Central memory CD8-positive, alpha-beta T cell (primary cell): ENCODE data around the gene LIX1L.
A peak's percentile ranks its signal among the peaks of the same experiment; 100 is the strongest.

Experiments
- ATAC-seq: fragments of 150-1000 bp; cut with Tn5 transposase; replicated peaks from 2 replicates; pipeline ENCODE4 v1.10.0; 2022; ENCODE audit warnings: mild to moderate bottlenecking, moderate FRiP score, moderate number of reproducible peaks; ENCODE audit not compliant: poor library complexity, severe bottlenecking; ENCODE audit errors: extremely low read depth
- DNase-seq, 2 donors: peaks; one replicate each; pipeline ENCODE4 v3.0.0; 2021; ENCODE audit warnings: low spot score in 2 of 2
- H3K27ac Mint-ChIP-seq: one replicate; pipeline ENCODE4 v1.8.0; 2022; ENCODE audit warnings: low read depth, mild to moderate bottlenecking, moderate library complexity, mixed read lengths
- H3K27me3 Mint-ChIP-seq: one replicate; pipeline ENCODE4 v1.8.0; 2022; ENCODE audit warnings: mixed read lengths
- H3K36me3 Mint-ChIP-seq: one replicate; pipeline ENCODE4 v1.8.0; 2022; ENCODE audit warnings: mild to moderate bottlenecking, moderate library complexity, mixed read lengths; ENCODE audit not compliant: insufficient read depth
- H3K4me1 Mint-ChIP-seq: one replicate; pipeline ENCODE4 v1.8.0; 2022; ENCODE audit warnings: mixed read lengths
- H3K4me3 Mint-ChIP-seq: one replicate; pipeline ENCODE4 v1.8.0; 2022; ENCODE audit warnings: mild to moderate bottlenecking, moderate library complexity, mixed read lengths
- H3K9me3 Mint-ChIP-seq: one replicate; pipeline ENCODE4 v1.8.0; 2022; ENCODE audit warnings: mixed read lengths

Gene LIX1L

GRCh38 chr1:145992958-145993617 lies 35.3 kb upstream of the LIX1L start:
- peaks cover 56% of the 10 kb centered on the region for H3K36me3 Mint-ChIP-seq
- DNase-seq: no peak
- H3K4me3 Mint-ChIP-seq: peak overlapping the region; percentile 94
- peak overlapping the region; percentile 59 for H3K27ac Mint-ChIP-seq
- no peak for ATAC-seq
- H3K9me3 Mint-ChIP-seq: no peaks in the 10 kb centered on the region
- H3K27me3 Mint-ChIP-seq: no peaks in the 10 kb centered on the region
- peaks cover 68% of the 10 kb centered on the region for H3K4me1 Mint-ChIP-seq

- Mint-ChIP-seq H3K4me1 (peaks cover 68% of the 10 kb centered on the region), H3K36me3 (peaks cover 55% of the 10 kb centered on the region), H3K9me3 (no peaks in the 10 kb centered on the region), H3K4me3 (peak overlapping the region; percentile 94), H3K27me3 (no peaks in the 10 kb centered on the region), H3K27ac (peak overlapping the region; percentile 59)
- DNase-seq (no peak), ATAC-seq (no peak)
These were observed 34.7 kb upstream of the LIX1L start for GRCh38 chr1:145992502-145992936.

GRCh38 chr1:145991735-145992412 lies 34.1 kb upstream of the LIX1L start:
- Mint-ChIP-seq H3K9me3 (no peaks in the 10 kb centered on the region), H3K4me1 (peaks cover 62% of the 10 kb centered on the region), H3K27me3 (no peaks in the 10 kb centered on the region), H3K4me3 (peak overlapping the region; percentile 94), H3K27ac (peak overlapping the region; percentile 59), H3K36me3 (peaks cover 52% of the 10 kb centered on the region)
- ATAC-seq (no peak), DNase-seq (no peak)

DNA sequence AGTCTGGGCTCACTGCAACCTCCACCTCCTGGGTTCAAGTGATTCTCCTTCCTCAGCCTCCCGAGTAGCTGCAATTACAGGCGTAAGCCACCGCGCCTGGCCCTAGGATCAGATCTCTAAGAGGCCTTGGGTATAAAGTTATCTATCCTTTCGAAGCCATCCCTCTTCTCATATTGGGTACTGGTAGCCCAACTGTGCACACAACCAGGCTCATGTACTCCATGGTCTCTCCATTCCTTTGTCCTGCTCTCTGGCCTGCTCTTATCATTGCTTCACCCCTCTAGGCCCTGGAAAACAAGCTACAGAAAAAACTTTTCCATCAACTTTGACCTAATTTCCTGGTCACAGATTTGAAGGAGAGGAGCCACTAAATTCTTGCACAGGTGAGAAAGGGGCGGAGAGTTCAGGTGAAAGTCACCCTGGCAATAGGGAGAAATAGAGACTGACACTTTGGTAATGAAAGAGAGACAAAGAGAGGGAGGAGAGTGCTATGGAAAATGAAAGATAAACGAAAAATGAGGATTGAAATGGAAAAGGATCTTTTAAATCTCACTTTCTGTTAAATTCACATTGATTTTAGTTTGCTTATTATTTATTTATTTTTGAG lies 32.5 kb upstream of the LIX1L start:
- H3K27ac Mint-ChIP-seq: no peak overlapping the region
- no peaks in the 10 kb centered on the region for H3K27me3 Mint-ChIP-seq
- DNase-seq: no peak
- no peak for ATAC-seq
- H3K36me3 Mint-ChIP-seq: peaks cover 40% of the 10 kb centered on the region
- no peaks in the 10 kb centered on the region for H3K9me3 Mint-ChIP-seq
- H3K4me1 Mint-ChIP-seq: peaks cover 66% of the 10 kb centered on the region
- H3K4me3 Mint-ChIP-seq: no peak overlapping the region

DNA sequence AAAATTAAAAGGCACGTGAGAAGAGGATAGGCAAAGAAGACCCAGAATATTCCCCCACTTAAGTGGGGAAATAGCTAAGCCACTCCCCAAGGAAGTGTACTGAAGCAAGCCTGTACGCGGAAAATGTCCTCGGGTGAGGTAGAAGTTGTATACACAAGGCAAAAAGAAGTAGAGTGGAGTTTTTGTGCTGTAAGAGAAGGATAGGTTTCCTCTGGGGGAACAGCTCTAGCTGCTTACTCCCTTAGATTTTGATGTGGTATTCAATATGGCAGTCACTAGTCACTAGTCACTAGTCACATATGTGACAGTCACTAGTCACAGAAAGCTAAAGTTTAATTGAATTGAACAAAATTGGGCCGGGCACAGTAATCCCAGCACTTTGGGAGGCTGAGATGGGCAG lies 31.0 kb upstream of the LIX1L start:
- H3K27ac Mint-ChIP-seq: no peak overlapping the region
- no peaks in the 10 kb centered on the region for H3K27me3 Mint-ChIP-seq
- no peak for DNase-seq
- H3K4me1 Mint-ChIP-seq: peaks cover 72% of the 10 kb centered on the region
- ATAC-seq: peak; percentile 16
- H3K36me3 Mint-ChIP-seq: peaks cover 27% of the 10 kb centered on the region
- no peak overlapping the region for H3K4me3 Mint-ChIP-seq
- no peaks in the 10 kb centered on the region for H3K9me3 Mint-ChIP-seq

DNA sequence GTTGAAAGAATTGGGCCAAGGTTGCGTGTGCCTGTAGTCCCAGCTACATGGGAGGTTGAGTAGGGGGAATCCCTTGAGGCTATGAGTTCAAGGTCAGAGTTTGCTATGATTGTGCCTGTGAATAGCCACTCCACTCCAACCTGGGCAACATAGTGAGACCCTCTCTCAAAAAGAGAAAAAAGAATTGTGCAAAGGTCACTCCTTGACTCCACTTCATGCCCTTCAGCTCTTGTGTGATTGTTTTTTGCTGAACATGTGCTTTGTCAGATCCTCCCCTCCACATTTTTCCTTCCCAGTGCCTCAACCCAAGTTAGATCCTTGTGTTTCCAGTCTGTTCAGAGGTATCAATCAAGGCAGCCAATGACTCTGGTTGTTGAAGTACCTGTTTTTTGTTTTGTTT lies 30.1 kb upstream of the LIX1L start:
- no peak for ATAC-seq
- no peak for DNase-seq
- Mint-ChIP-seq H3K27me3 (no peaks in the 10 kb centered on the region), H3K4me1 (peaks cover 72% of the 10 kb centered on the region), H3K9me3 (no peaks in the 10 kb centered on the region), H3K4me3 (no peak overlapping the region), H3K36me3 (peaks cover 20% of the 10 kb centered on the region), H3K27ac (no peak overlapping the region)

GRCh38 chr1:145986551-145986950 lies 28.7 kb upstream of the LIX1L start:
- H3K9me3 Mint-ChIP-seq: no peaks in the 10 kb centered on the region
- H3K4me3 Mint-ChIP-seq: no peak overlapping the region
- ATAC-seq (no peak), DNase-seq (no peak)
- H3K27ac Mint-ChIP-seq: peak overlapping the region; percentile 85
- H3K27me3 Mint-ChIP-seq: no peaks in the 10 kb centered on the region
- H3K4me1 Mint-ChIP-seq: peaks cover 72% of the 10 kb centered on the region
- peaks cover 7% of the 10 kb centered on the region for H3K36me3 Mint-ChIP-seq

GRCh38 chr1:145985502-145986439 lies 28.0 kb upstream of the LIX1L start:
- ATAC-seq (no peak), DNase-seq (no peak)
- peaks cover 6% of the 10 kb centered on the region for H3K36me3 Mint-ChIP-seq
- H3K9me3 Mint-ChIP-seq: no peaks in the 10 kb centered on the region
- peak overlapping the region; percentile 49 for H3K4me3 Mint-ChIP-seq
- H3K4me1 Mint-ChIP-seq: peaks cover 73% of the 10 kb centered on the region
- H3K27ac Mint-ChIP-seq: peak overlapping the region; percentile 85
- H3K27me3 Mint-ChIP-seq: no peaks in the 10 kb centered on the region

- Mint-ChIP-seq H3K27me3 (no peaks in the 10 kb centered on the region), H3K4me1 (peaks cover 67% of the 10 kb centered on the region)
These were observed 27.3 kb upstream of the LIX1L start for GRCh38 chr1:145985129-145985501.

GRCh38 chr1:145983960-145984830 lies 26.4 kb upstream of the LIX1L start:
- peak overlapping the region; percentile 85 for H3K27ac Mint-ChIP-seq
- H3K27me3 Mint-ChIP-seq: no peaks in the 10 kb centered on the region
- H3K36me3 Mint-ChIP-seq: peaks cover 4% of the 10 kb centered on the region
- DNase-seq (peak in 1 of 2 donors; percentile 30), ATAC-seq (peak; percentile 49)
- H3K9me3 Mint-ChIP-seq: no peaks in the 10 kb centered on the region
- H3K4me1 Mint-ChIP-seq: peaks cover 65% of the 10 kb centered on the region
- peak overlapping the region; percentile 49 for H3K4me3 Mint-ChIP-seq

More at GRCh38 chr1:145985129-145985501, 27.3 kb upstream of the LIX1L start:
- peaks cover 4% of the 10 kb centered on the region for H3K36me3 Mint-ChIP-seq
- DNase-seq: no peak
- no peaks in the 10 kb centered on the region for H3K9me3 Mint-ChIP-seq
- H3K4me3 Mint-ChIP-seq: peak overlapping the region; percentile 49
- H3K27ac Mint-ChIP-seq: peak overlapping the region; percentile 85
- no peak for ATAC-seq

GRCh38 chr1:145983206-145983675 lies 25.4 kb upstream of the LIX1L start:
- Mint-ChIP-seq H3K27me3 (no peaks in the 10 kb centered on the region), H3K27ac (peak overlapping the region; percentile 85), H3K36me3 (peaks cover 5% of the 10 kb centered on the region), H3K4me1 (peaks cover 58% of the 10 kb centered on the region), H3K4me3 (no peak overlapping the region), H3K9me3 (no peaks in the 10 kb centered on the region)
- DNase-seq (no peak), ATAC-seq (no peak)
